Chondrocyte (in vitro differentiated cells): ENCODE results near the gene MMP19. TPM values are rescaled to one million over a fixed set of nuclear protein-coding genes. Genes with fewer than 3 reads are reported as not detected.

Experiments used
- DNase-seq: peaks from one replicate; pipeline ENCODE4 v3.0.0; 2021; ENCODE audit warnings: mixed read lengths, low spot score
- H3K27ac Mint-ChIP-seq: one replicate; pipeline ENCODE4 v1.8.0; 2021; ENCODE audit warnings: mild to moderate bottlenecking, moderate library complexity, mixed read lengths; ENCODE audit not compliant: unreplicated experiment
- H3K27me3 Mint-ChIP-seq: 2 replicates; pipeline ENCODE4 v1.8.0; 2021; ENCODE audit warnings: low read depth, mixed read lengths
- H3K36me3 Mint-ChIP-seq: 2 replicates; pipeline ENCODE4 v1.8.0; 2021; ENCODE audit warnings: low read depth, mixed read lengths
- H3K4me1 Mint-ChIP-seq: 2 replicates; pipeline ENCODE4 v1.8.0; 2021; ENCODE audit warnings: low read depth, mild to moderate bottlenecking, mixed read lengths
- H3K4me3 Mint-ChIP-seq: one replicate; pipeline ENCODE4 v1.8.0; 2021; ENCODE audit warnings: mild to moderate bottlenecking, moderate library complexity, mixed read lengths; ENCODE audit not compliant: unreplicated experiment
- H3K9me3 Mint-ChIP-seq: 2 replicates; pipeline ENCODE4 v1.8.0; 2021; ENCODE audit warnings: low read depth, mixed read lengths
- CTCF ChIP-seq: fragments of 200-600 bp; sonication (generic); IDR thresholded peaks from 2 replicates; pipeline ENCODE4 v1.5.0; 2021; ENCODE audit warnings: antibody characterized with exemption, mild to moderate bottlenecking, moderate library complexity
- total RNA-seq: library from RNA; stranded (reverse); gene quantifications from 3 replicates; pipeline ENCODE4 v1.2.1, GENCODE V29; 2021

Gene MMP19
- total RNA-seq, 1 donor from 2014 or later = 17.8 TPM

- no peak for TF ChIP-seq CTCF
- peaks cover 59% of the 10 kb centered on the region for H3K4me1 Mint-ChIP-seq
- DNase-seq = no peak
- no peaks in the 10 kb centered on the region for H3K27me3 Mint-ChIP-seq
- H3K4me3 Mint-ChIP-seq = no peak overlapping the region
- no peak overlapping the region for H3K27ac Mint-ChIP-seq
- no peaks in the 10 kb centered on the region for H3K9me3 Mint-ChIP-seq
- no peaks in the 10 kb centered on the region for H3K36me3 Mint-ChIP-seq
These were observed 7.0 kb upstream of the MMP19 start for GRCh38 chr12:55849616-55850343.

- H3K27ac Mint-ChIP-seq = peak overlapping the region; percentile 100
- H3K4me3 Mint-ChIP-seq = peak overlapping the region; percentile 55
These were observed 5.0 kb upstream of the MMP19 start for GRCh38 chr12:55847603-55848291.

GRCh38 chr12:55847033-55847432 lies 4.3 kb upstream of the MMP19 start:
- H3K4me1 Mint-ChIP-seq = peaks cover 72% of the 10 kb centered on the region
- DNase-seq = no peak

More at GRCh38 chr12:55847603-55848291, 5.0 kb upstream of the MMP19 start:
- Mint-ChIP-seq H3K4me1 (peaks cover 65% of the 10 kb centered on the region), H3K27me3 (no peaks in the 10 kb centered on the region), H3K36me3 (no peaks in the 10 kb centered on the region), H3K9me3 (no peaks in the 10 kb centered on the region)
- TF ChIP-seq CTCF = no peak
- DNase-seq = no peak

GRCh38 chr12:55845785-55846496 lies 3.2 kb upstream of the MMP19 start:
- peaks cover 79% of the 10 kb centered on the region for H3K4me1 Mint-ChIP-seq

More at GRCh38 chr12:55847033-55847432, 4.3 kb upstream of the MMP19 start:
- Mint-ChIP-seq H3K9me3 (no peaks in the 10 kb centered on the region), H3K27me3 (no peaks in the 10 kb centered on the region), H3K27ac (peak overlapping the region; percentile 100), H3K36me3 (no peaks in the 10 kb centered on the region), H3K4me3 (no peak overlapping the region)
- no peak for TF ChIP-seq CTCF

More at GRCh38 chr12:55845785-55846496, 3.2 kb upstream of the MMP19 start:
- TF ChIP-seq CTCF = no peak
- H3K4me3 Mint-ChIP-seq = no peak overlapping the region
- H3K27me3 Mint-ChIP-seq = no peaks in the 10 kb centered on the region
- H3K36me3 Mint-ChIP-seq = no peaks in the 10 kb centered on the region
- DNase-seq = no peak
- peak overlapping the region; percentile 100 for H3K27ac Mint-ChIP-seq
- no peaks in the 10 kb centered on the region for H3K9me3 Mint-ChIP-seq
